Bone marrow (tissue), 2 donors: Measurements from ENCODE around the gene LCAT.
"Not testable (repeated sequence)": the region's sequence is repeated elsewhere in the genome, so short reads cannot be mapped to it uniquely, and the experiment has no call there.

Experiments
- DNase-seq, 2 donors: peaks; one replicate each; lab custom pipeline; 2025; lab: John Stamatoyannopoulos, UW

The LCAT gene

GRCh38 chr16:67931712-67932461 is 12.0 kb downstream of the LCAT start, which contains the start of gene CTRL:
Gene CTRL (minus strand): TSS chr16:67931862. CDS start chr16:67931852, 10 bp downstream.
- no peak for DNase-seq

GRCh38 chr16:67930678-67931211 is 13.2 kb downstream of the LCAT start:
- DNase-seq = no peak

GRCh38 chr16:67930191-67930590 is 13.7 kb downstream of the LCAT start:
- DNase-seq = no peak

GRCh38 chr16:67928561-67929364 is 15.2 kb downstream of the LCAT start:
- DNase-seq = peak; percentile 14 to 44

- no peak for DNase-seq
Observed at GRCh38 chr16:67928147-67928546, 15.8 kb downstream of the LCAT start.

GRCh38 chr16:67927131-67927941 is 16.6 kb downstream of the LCAT start:
- no peak for DNase-seq

- no peak for DNase-seq
Observed at GRCh38 chr16:67926181-67926750, 17.7 kb downstream of the LCAT start.

- DNase-seq = no peak
Observed at GRCh38 chr16:67924140-67924906, 19.6 kb downstream of the LCAT start.

- no peak for DNase-seq
Observed at GRCh38 chr16:67923414-67924116, 20.4 kb downstream of the LCAT start.

GRCh38 chr16:67922740-67923139 is 21.2 kb downstream of the LCAT start:
- DNase-seq = no peak

- DNase-seq = no peak
Observed at GRCh38 chr16:67922221-67922620, 21.7 kb downstream of the LCAT start.

GRCh38 chr16:67919622-67920221 is 24.2 kb downstream of the LCAT start:
- DNase-seq = no peak

- peak in 1 of 2 donors; percentile 47 for DNase-seq
Observed at GRCh38 chr16:67917852-67918236, 26.1 kb downstream of the LCAT start.

- no peak for DNase-seq
Observed at GRCh38 chr16:67917140-67917851, 26.6 kb downstream of the LCAT start.

GRCh38 chr16:67915831-67916723 is 27.8 kb downstream of the LCAT start:
- no peak for DNase-seq

GRCh38 chr16:67915496-67915769 is 28.5 kb downstream of the LCAT start:
- not testable (repeated sequence) for DNase-seq

GRCh38 chr16:67914758-67915495 is 29.0 kb downstream of the LCAT start:
- no peak for DNase-seq

- DNase-seq = no peak
Observed at GRCh38 chr16:67910158-67910557, 33.8 kb downstream of the LCAT start.
